ENCODE measurements around the gene ETV4. TPM values are rescaled to one million over a fixed set of nuclear protein-coding genes. Genes with fewer than 3 reads are reported as not detected.

ETV4 gene
- polyA plus RNA-seq, 1 donor from 2014 or later, result not detected

Other genes with a start within 250 kb of the ETV4 start
- gene ARL4D, start 147.3 kb downstream of the ETV4 start, polyA plus RNA-seq, result 3.4 TPM
- 30.4 TPM for gene DHX8, start 62.4 kb downstream of the ETV4 start, polyA plus RNA-seq
- not detected for gene MEOX1, start 115.6 kb upstream of the ETV4 start, polyA plus RNA-seq
- not detected for gene SOST, start 212.5 kb upstream of the ETV4 start, polyA plus RNA-seq
- 10.5 TPM for gene DUSP3, start 232.6 kb upstream of the ETV4 start, polyA plus RNA-seq
- not detected for gene CFAP97D1, start 234.1 kb upstream of the ETV4 start, polyA plus RNA-seq